Hepatocyte (in vitro differentiated cells): ENCODE data around the gene ZNF521.

Experiments
- CTCF ChIP-seq: fragments of 200-600 bp; sonication (generic); IDR thresholded peaks from 2 replicates; pipeline ENCODE4 v1.5.1; 2016; ENCODE audit warnings: antibody characterized with exemption, mild to moderate bottlenecking; ENCODE audit not compliant: poor library complexity
- EZH2 ChIP-seq: fragments of 200-600 bp; sonication (generic); IDR thresholded peaks from 2 replicates; pipeline ENCODE4 v1.6.1; 2016; ENCODE audit warnings: antibody characterized with exemption, mild to moderate bottlenecking, borderline replicate concordance
- EZH2phosphoT487 ChIP-seq: fragments of 200-600 bp; sonication (generic); IDR thresholded peaks from one replicate; pipeline ENCODE4 v1.6.1; 2018; ENCODE audit warnings: antibody characterized with exemption, mild to moderate bottlenecking, low read depth, moderate library complexity; ENCODE audit not compliant: unreplicated experiment, severe bottlenecking

DNA sequence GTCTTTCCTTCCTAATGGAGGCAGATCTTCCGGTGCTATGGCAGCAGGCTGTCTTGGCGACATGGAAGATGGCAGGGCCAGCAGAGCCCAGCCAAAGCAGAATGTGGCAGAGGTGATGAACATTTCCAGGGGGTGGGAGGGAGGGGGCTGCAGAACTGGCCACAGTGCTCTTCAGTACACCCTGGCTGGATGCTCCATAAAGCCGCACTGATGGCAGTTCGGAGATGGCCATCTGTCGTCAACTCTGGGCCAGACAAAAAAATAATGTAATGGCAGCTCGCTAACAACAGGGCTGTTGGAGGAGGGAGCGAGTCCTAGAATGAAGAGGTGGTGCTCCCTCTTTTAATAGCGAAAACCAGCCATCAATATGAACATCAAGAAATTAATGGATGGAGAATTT is 271.0 kb downstream of the ZNF521 start:
- TF ChIP-seq CTCF, result no peak
- TF ChIP-seq EZH2, result no peak
- TF ChIP-seq EZH2phosphoT487, result no peak
